OCI-LY7 (cell line): Measurements from ENCODE around the gene CHST10. TPM values are rescaled to one million over a fixed set of nuclear protein-coding genes. Genes with fewer than 3 reads are reported as not detected.

Experiments used
- BruUV-seq: library from RNA; stranded (reverse); fragments of 400-500 nt; replicated peaks from 2 replicates; lab custom pipeline; 2021; lab: Mats Ljungman, UMichigan
- CTCF ChIA-PET: fragments of 300-600 bp; sonication (Branson Sonifier 250); formaldehyde crosslinking; loops from one replicate; lab custom pipeline; 2022; ENCODE audit warnings: antibody characterized with exemption; ENCODE audit not compliant: unreplicated experiment; lab: Charles Lee
- POLR2A ChIA-PET: fragments of 300-600 bp; sonication (Branson Sonifier 250); formaldehyde crosslinking; loops from one replicate; lab custom pipeline; 2022; ENCODE audit warnings: antibody characterized with exemption; lab: Charles Lee
- DNase-seq: peaks from one replicate; pipeline ENCODE4 v3.0.0-alpha.2; 2015; ENCODE audit warnings: low spot score
- H2AFZ ChIP-seq: fragments of 200-600 bp; sonication (generic), shearing (Covaris generic); 2 replicates; pipeline ENCODE4 v1.6.1; 2014; ENCODE audit warnings: mild to moderate bottlenecking, antibody characterized with exemption, low read length, moderate library complexity
- H3K27ac ChIP-seq: fragments of 200-600 bp; sonication (generic); 2 replicates; pipeline ENCODE4 v1.5.1; 2014; ENCODE audit warnings: mixed run types, low read depth, mild to moderate bottlenecking, moderate library complexity, low read length, inconsistent platforms; ENCODE audit not compliant: poor library complexity, severe bottlenecking
- H3K36me3 ChIP-seq: fragments of 200-600 bp; sonication (generic); 2 replicates; pipeline ENCODE4 v1.6.1; 2014; ENCODE audit warnings: mild to moderate bottlenecking, antibody characterized with exemption, low read length, moderate library complexity, mixed read lengths; ENCODE audit not compliant: insufficient read depth
- H3K4me1 ChIP-seq: fragments of 200-600 bp; sonication (generic); 2 replicates; pipeline ENCODE4 v1.5.1; 2014; ENCODE audit warnings: mild to moderate bottlenecking, low read length; ENCODE audit not compliant: insufficient read depth, poor library complexity, severe bottlenecking
- H3K4me2 ChIP-seq: fragments of 200-600 bp; sonication (generic); 2 replicates; pipeline ENCODE4 v1.6.1; 2014; ENCODE audit warnings: mild to moderate bottlenecking, low read length
- H3K4me3 ChIP-seq: fragments of 200-600 bp; sonication (generic); 2 replicates; pipeline ENCODE4 v1.5.1; 2014; ENCODE audit warnings: mild to moderate bottlenecking, low read depth, low read length; ENCODE audit not compliant: poor library complexity, severe bottlenecking
- H3K79me2 ChIP-seq: fragments of 200-600 bp; sonication (generic); 2 replicates; pipeline ENCODE4 v1.6.1; 2016; ENCODE audit warnings: low read depth, mild to moderate bottlenecking, low read length, moderate library complexity, mixed read lengths; ENCODE audit not compliant: insufficient read depth
- H3K9me2 ChIP-seq: fragments of 200-600 bp; sonication (generic); 2 replicates; pipeline ENCODE4 v1.6.1; 2016; ENCODE audit warnings: mild to moderate bottlenecking, low read length, mixed read lengths; ENCODE audit not compliant: insufficient read depth
- H3K9me3 ChIP-seq: fragments of 200-600 bp; sonication (generic); 2 replicates; pipeline ENCODE4 v1.6.1; 2014; ENCODE audit warnings: mild to moderate bottlenecking, mixed run types, low read length, mixed read lengths
- H4K20me1 ChIP-seq: fragments of 200-600 bp; sonication (generic); 2 replicates; pipeline ENCODE4 v1.6.1; 2014; ENCODE audit warnings: mild to moderate bottlenecking, antibody characterized with exemption, low read length, moderate library complexity, mixed read lengths; ENCODE audit not compliant: insufficient read depth
- EZH2phosphoT487 ChIP-seq: fragments of 200-600 bp; sonication (generic); IDR thresholded peaks from 2 replicates; pipeline ENCODE4 v1.6.1; 2018; ENCODE audit warnings: low read depth, borderline replicate concordance, mild to moderate bottlenecking, mixed run types, antibody characterized with exemption, low read length, moderate library complexity, mixed read lengths
- intact Hi-C: fragments of 100-400 bp; cut with micrococcal nuclease; formaldehyde crosslinking; loops from one replicate; pipeline ENCODE4 v1.10.0; 2022; ENCODE audit not compliant: unreplicated experiment
- total RNA-seq, 2 experiments: library from RNA; depleted of rRNA in 1 of 2; stranded (reverse); fragments of >200 nt in 1 of 2; shearing (Covaris generic) in 1 of 2; gene quantifications; 2 replicates each; pipeline ENCODE4 v1.2.3, GENCODE V29; 2014 to 2022
- TF ChIP-seq, protein P1 (sequence below): fragments of 200-600 bp; sonication (generic); conservative IDR thresholded peaks from 2 replicates; pipeline ENCODE4 v1.5.1; 2014; ENCODE audit warnings: mild to moderate bottlenecking, antibody characterized with exemption, low read length, moderate library complexity, mixed read lengths

Gene CHST10
- total RNA-seq, 2 experiments from 2014 or later, result 15.0 to 19.1 TPM

DNA sequence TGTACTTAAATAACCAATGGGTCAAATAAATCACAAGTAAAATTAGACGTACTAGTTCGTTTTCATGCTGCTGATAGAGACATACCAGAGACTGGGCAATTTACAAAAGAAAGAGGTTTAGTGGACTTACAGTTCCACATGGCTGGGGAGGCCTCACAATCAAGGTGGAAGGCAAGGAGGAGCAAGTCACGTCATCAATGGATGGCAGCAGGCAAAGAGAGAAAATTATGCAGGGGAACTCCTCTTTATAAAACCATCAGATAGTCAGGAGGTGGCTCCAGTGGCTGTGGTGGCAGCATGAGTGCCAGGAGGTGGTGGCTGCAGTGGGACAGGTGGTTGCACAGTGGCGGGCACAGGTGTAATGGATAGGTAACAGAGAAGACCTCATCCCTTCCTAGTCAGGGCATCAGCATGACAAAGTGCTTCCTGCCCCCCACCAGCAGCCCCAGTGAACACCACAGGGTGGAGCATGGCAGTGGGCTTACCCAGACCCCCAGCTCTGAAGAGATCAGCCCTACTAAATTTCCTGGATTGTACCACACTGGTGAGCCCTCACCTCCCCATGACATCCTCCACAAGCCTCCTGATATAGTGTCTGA lies 6.9 kb upstream of the CHST10 start:
- no TSS peak for BruUV-seq
- POLR2A ChIA-PET, result interaction anchor here (0.7 kb wide), 1 partner anchor 313 kb away, joined by 4 read pairs; no protein-coding TSS in a partner anchor
- no peaks in the 10 kb centered on the region for H4K20me1 ChIP-seq

DNA sequence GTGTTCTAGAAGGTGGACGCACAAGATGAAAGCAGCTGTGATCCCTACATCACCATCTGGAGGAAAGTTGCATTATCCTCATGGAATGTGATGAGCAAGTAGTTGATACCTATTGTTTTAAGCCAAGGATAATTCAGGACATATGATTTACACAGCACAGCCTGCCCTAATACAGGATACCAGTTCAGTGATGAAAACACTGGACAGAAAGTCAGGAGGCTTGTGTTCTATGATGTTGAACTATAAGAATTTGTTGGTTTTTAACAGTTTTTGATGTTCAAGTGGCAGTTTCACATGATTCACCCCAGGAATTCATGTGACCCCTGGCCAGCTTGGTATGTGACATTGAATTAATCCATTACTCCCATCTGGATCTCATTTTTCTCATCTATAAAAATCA lies 6.2 kb upstream of the CHST10 start:
- no peak overlapping the region for H3K27ac ChIP-seq
- no peak for DNase-seq
- intact Hi-C loops, result no loop called here
- H2AFZ ChIP-seq, result no peak overlapping the region
- H3K4me3 ChIP-seq, result no peak overlapping the region
- POLR2A ChIA-PET, result no interaction called here
- H3K9me2 ChIP-seq, result no peaks in the 10 kb centered on the region
- H4K20me1 ChIP-seq, result no peaks in the 10 kb centered on the region
- CTCF ChIA-PET, result no interaction called here
- H3K4me1 ChIP-seq, result no peaks in the 10 kb centered on the region
- no peak overlapping the region for H3K4me2 ChIP-seq
- no peaks in the 10 kb centered on the region for H3K79me2 ChIP-seq
- no peaks in the 10 kb centered on the region for H3K36me3 ChIP-seq
- no TSS peak for BruUV-seq
- H3K9me3 ChIP-seq, result peaks cover 6% of the 10 kb centered on the region; the same call in 1 of the 2 replicates
- TF ChIP-seq, protein P1, sequence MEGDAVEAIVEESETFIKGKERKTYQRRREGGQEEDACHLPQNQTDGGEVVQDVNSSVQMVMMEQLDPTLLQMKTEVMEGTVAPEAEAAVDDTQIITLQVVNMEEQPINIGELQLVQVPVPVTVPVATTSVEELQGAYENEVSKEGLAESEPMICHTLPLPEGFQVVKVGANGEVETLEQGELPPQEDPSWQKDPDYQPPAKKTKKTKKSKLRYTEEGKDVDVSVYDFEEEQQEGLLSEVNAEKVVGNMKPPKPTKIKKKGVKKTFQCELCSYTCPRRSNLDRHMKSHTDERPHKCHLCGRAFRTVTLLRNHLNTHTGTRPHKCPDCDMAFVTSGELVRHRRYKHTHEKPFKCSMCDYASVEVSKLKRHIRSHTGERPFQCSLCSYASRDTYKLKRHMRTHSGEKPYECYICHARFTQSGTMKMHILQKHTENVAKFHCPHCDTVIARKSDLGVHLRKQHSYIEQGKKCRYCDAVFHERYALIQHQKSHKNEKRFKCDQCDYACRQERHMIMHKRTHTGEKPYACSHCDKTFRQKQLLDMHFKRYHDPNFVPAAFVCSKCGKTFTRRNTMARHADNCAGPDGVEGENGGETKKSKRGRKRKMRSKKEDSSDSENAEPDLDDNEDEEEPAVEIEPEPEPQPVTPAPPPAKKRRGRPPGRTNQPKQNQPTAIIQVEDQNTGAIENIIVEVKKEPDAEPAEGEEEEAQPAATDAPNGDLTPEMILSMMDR, result no peak
- TF ChIP-seq EZH2phosphoT487, result no peak

More for the DNA sequence above, 6.9 kb upstream of the CHST10 start:
- TF ChIP-seq, protein P1, result no peak
- TF ChIP-seq EZH2phosphoT487, result no peak
- DNase-seq, result no peak
- Histone ChIP-seq H3K9me2 (no peaks in the 10 kb centered on the region), H3K79me2 (no peaks in the 10 kb centered on the region), H3K27ac (no peak overlapping the region), H3K4me1 (no peaks in the 10 kb centered on the region), H3K4me2 (no peak overlapping the region), H2AFZ (no peak overlapping the region), H3K4me3 (no peak overlapping the region), H3K9me3 (peaks cover 9% of the 10 kb centered on the region), H3K36me3 (no peaks in the 10 kb centered on the region)
- intact Hi-C loops, result no loop called here
- CTCF ChIA-PET, result no interaction called here

DNA sequence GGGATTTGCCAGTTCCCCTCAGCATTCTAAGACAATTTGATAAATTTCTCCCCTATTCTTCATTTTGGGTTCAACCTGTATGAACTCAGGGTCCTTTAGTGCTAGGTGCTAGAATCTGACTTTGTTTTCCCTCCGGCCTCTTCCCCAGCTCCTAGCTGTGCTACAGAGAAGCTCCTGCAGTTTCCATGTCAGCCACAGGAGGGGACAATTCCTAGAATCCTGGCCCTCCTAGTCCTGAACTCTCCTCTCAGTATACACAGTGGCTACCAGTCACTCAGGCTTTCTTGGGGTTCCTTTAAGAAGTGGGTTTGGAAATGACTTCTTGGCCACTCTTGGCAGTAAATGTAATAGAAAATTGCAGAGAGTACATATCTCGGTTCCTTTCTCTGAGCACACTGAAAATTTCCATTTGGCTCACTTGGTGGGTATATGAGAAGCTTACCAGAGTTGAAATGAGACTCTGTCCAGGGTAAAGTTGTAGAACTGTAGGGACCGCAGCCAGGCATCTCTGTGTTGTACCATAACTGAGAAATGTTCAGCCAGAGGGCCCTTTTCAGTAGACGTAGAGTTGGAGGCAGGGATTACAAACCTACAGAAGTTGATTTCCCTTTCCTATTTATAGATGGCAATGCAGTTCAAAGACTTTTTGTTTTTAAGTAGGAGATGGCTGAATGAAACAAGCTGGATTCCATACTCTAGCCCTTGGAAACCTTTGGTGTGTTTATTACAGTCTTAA lies 5.0 kb upstream of the CHST10 start:
- POLR2A ChIA-PET, result no interaction called here
- H3K79me2 ChIP-seq, result no peaks in the 10 kb centered on the region
- H4K20me1 ChIP-seq, result no peaks in the 10 kb centered on the region
- intact Hi-C loops, result no loop called here
- H3K4me1 ChIP-seq, result no peaks in the 10 kb centered on the region
- no TSS peak for BruUV-seq
- no peak overlapping the region for H3K4me2 ChIP-seq
- no peaks in the 10 kb centered on the region for H3K9me3 ChIP-seq
- H3K27ac ChIP-seq, result no peak overlapping the region
- CTCF ChIA-PET, result no interaction called here
- DNase-seq, result no peak
- H2AFZ ChIP-seq, result no peak overlapping the region
- H3K4me3 ChIP-seq, result no peak overlapping the region
- no peaks in the 10 kb centered on the region for H3K9me2 ChIP-seq
- no peaks in the 10 kb centered on the region for H3K36me3 ChIP-seq
- no peak for TF ChIP-seq EZH2phosphoT487
- TF ChIP-seq, protein P1, result peak; percentile 24; the same call in 1 of the 2 replicates
